ENCODE results near the gene SERPINA12. TPM values are rescaled to one million over a fixed set of nuclear protein-coding genes. Genes with fewer than 3 reads are reported as not detected.

Gene SERPINA12
- total RNA-seq, 1 experiment from 2014 or later: not detected

- H3K9me3 Mint-ChIP-seq: no peaks in the 10 kb centered on the region
- H3K9ac ChIP-seq (ENCODE audit: extremely low read depth, insufficient read length, low read length): no peak overlapping the region
- no peak for TF ChIP-seq CTCF (conservative IDR thresholded peaks at IDR 0.05)
- H3K18ac ChIP-seq (ENCODE audit: insufficient read length, low read depth, low read length): no peak overlapping the region
- H2BK5ac ChIP-seq (ENCODE audit: insufficient read length, low read length): no peak overlapping the region
- H4K5ac ChIP-seq (ENCODE audit: insufficient read length, low read depth, low read length): no peak overlapping the region
- no peak for DNase-seq
- H3K9me3 ChIP-seq (ENCODE audit: control insufficient read depth, low read depth, low read length): no peaks in the 10 kb centered on the region
- no CpG with 5 or more reads among the region's 8 CpGs for WGBS (ENCODE audit: extremely low coverage, insufficient read length, low lambda C conversion rate)
- no peaks in the 10 kb centered on the region for H3K23me2 ChIP-seq (ENCODE audit: insufficient read length, low read depth, low read length, poor library complexity, severe bottlenecking)
- H3K14ac ChIP-seq (ENCODE audit: insufficient read depth, low read length): no peak overlapping the region
- no peak overlapping the region for H3K4ac ChIP-seq (ENCODE audit: low read depth, low read length)
- H2BK120ac ChIP-seq (ENCODE audit: low read depth, low read length, poor library complexity, severe bottlenecking): no peak overlapping the region
- no peak overlapping the region for H4K8ac ChIP-seq (replicated peaks; ENCODE audit: insufficient read length, low read depth, low read length)
- H3K27me3 ChIP-seq (ENCODE audit: insufficient read depth, low read length): no peaks in the 10 kb centered on the region
- H2AK5ac ChIP-seq (ENCODE audit: insufficient read length, low read length): no peak overlapping the region
- no peak overlapping the region for H3K4me3 Mint-ChIP-seq
- no peak overlapping the region for H4K91ac ChIP-seq (ENCODE audit: insufficient read length, low read depth, low read length)
- no peak overlapping the region for H3K27ac ChIP-seq (ENCODE audit: insufficient read length, low read depth, low read length)
- no peaks in the 10 kb centered on the region for H3K4me1 Mint-ChIP-seq
- H3K27ac Mint-ChIP-seq: no peak overlapping the region
- peaks cover 4% of the 10 kb centered on the region for H3K27me3 Mint-ChIP-seq (ENCODE audit: low read depth)
- no peak overlapping the region for H3K56ac ChIP-seq (ENCODE audit: insufficient read length, low read depth, low read length)
- no peak overlapping the region for H2AFZ ChIP-seq (ENCODE audit: low read length)
- H3K23ac ChIP-seq (ENCODE audit: insufficient read length, low read depth, low read length): no peak overlapping the region
- no peaks in the 10 kb centered on the region for H4K20me1 ChIP-seq (ENCODE audit: control insufficient read depth, insufficient read depth, insufficient read length)
- no peaks in the 10 kb centered on the region; a peak in 1 of 7 replicates for H3K36me3 Mint-ChIP-seq (ENCODE audit: insufficient read depth in 1 of 3, low read depth in 3 of 3)
- H3K4me2 ChIP-seq (ENCODE audit: insufficient read depth, insufficient read length, low read length): no peak overlapping the region
- H3K79me2 ChIP-seq (ENCODE audit: insufficient read depth, low read length): no peaks in the 10 kb centered on the region
- H3K79me1 ChIP-seq (ENCODE audit: insufficient read depth, low read depth, low read length, poor library complexity, severe bottlenecking): no peaks in the 10 kb centered on the region
- H2BK15ac ChIP-seq (ENCODE audit: low read depth, low read length): no peak overlapping the region
- no peak overlapping the region for H2BK20ac ChIP-seq (ENCODE audit: low read depth, low read length, poor library complexity, severe bottlenecking)
- H2BK12ac ChIP-seq (ENCODE audit: insufficient read length, low read depth, low read length): no peak overlapping the region
- no peak overlapping the region for H3T11ph ChIP-seq (ENCODE audit: low read length)
- H3K4me1 ChIP-seq (ENCODE audit: insufficient read depth, low read length): no peaks in the 10 kb centered on the region
Observed at GRCh38 chr14:94505641-94506040, 3.6 kb downstream of the SERPINA12 start.

All from H9 (cell line).